Smooth muscle cell (in vitro differentiated cells): Measurements from ENCODE around the gene VSX2. TPM values are rescaled to one million over a fixed set of nuclear protein-coding genes. Genes with fewer than 3 reads are reported as not detected.

ENCODE experiments used
- DNase-seq: peaks from one replicate; lab custom pipeline; 2025; ENCODE audit not compliant: unreplicated experiment; lab: John Stamatoyannopoulos, UW
- H2AFZ ChIP-seq: fragments of 200-600 bp; sonication (generic); 2 replicates; pipeline ENCODE4 v1.6.0; 2016; ENCODE audit warnings: antibody characterized with exemption, low read depth, mild to moderate bottlenecking
- H3F3A ChIP-seq: fragments of 200-600 bp; sonication (generic); 2 replicates; pipeline ENCODE4 v1.6.0; 2017; ENCODE audit warnings: antibody characterized with exemption, low read depth
- H3K27ac ChIP-seq: fragments of 200-600 bp; sonication (generic); 2 replicates; pipeline ENCODE4 v1.5.1; 2016; ENCODE audit warnings: low read depth, mild to moderate bottlenecking
- H3K27me3 ChIP-seq: fragments of 200-600 bp; sonication (generic); 2 replicates; pipeline ENCODE4 v1.6.1; 2016; ENCODE audit warnings: low read depth, mild to moderate bottlenecking
- H3K36me3 ChIP-seq: fragments of 200-600 bp; sonication (generic); 2 replicates; pipeline ENCODE4 v1.5.1; 2016; ENCODE audit warnings: low read depth
- H3K4me1 ChIP-seq: fragments of 200-600 bp; sonication (generic); 2 replicates; pipeline ENCODE4 v1.5.1; 2016; ENCODE audit warnings: low read depth
- H3K4me2 ChIP-seq: fragments of 200-600 bp; sonication (generic); 2 replicates; pipeline ENCODE4 v1.6.0; 2016; ENCODE audit warnings: mild to moderate bottlenecking
- H3K4me3 ChIP-seq: fragments of 200-600 bp; sonication (generic); 2 replicates; pipeline ENCODE4 v1.5.1; 2016; ENCODE audit warnings: mild to moderate bottlenecking
- H3K79me2 ChIP-seq: fragments of 200-600 bp; sonication (generic); 2 replicates; pipeline ENCODE4 v1.6.0; 2016; ENCODE audit warnings: low read depth, mild to moderate bottlenecking
- H3K9ac ChIP-seq: fragments of 200-600 bp; sonication (generic); 2 replicates; pipeline ENCODE4 v1.6.0; 2016; ENCODE audit warnings: low read depth
- H3K9me3 ChIP-seq: fragments of 200-600 bp; sonication (generic); replicated peaks from 2 replicates; pipeline ENCODE4 v1.5.1; 2016; ENCODE audit warnings: low read depth
- H4K20me1 ChIP-seq: fragments of 200-600 bp; sonication (generic); 2 replicates; pipeline ENCODE4 v1.6.0; 2016; ENCODE audit warnings: low read depth
- WGBS: methylation state at CpG from one replicate; pipeline ENCODE4 v1.1.7; 2016; ENCODE audit warnings: low lambda C conversion rate; 5-methylcytosine and 5-hydroxymethylcytosine counted together
- polyA plus RNA-seq: library from polyadenylated mRNA; unstranded; fragments of >200 nt; fragmentation: Nextera tagmentation; extraction: Ambion mirVana; gene quantifications from 2 replicates; pipeline ENCODE4 v1.2.1, GENCODE V29; 2016
- total RNA-seq: library from RNA; depleted of rRNA; stranded (reverse); fragments of >200 nt; gene quantifications from 2 replicates; pipeline ENCODE4 v1.2.3, GENCODE V29; 2014
- TF ChIP-seq, protein P1 (sequence below): fragments of 200-600 bp; sonication (generic); IDR thresholded peaks from 2 replicates; pipeline ENCODE4 v1.5.1; 2017; ENCODE audit warnings: borderline replicate concordance, mild to moderate bottlenecking, antibody characterized with exemption; ENCODE audit not compliant: insufficient read depth, poor library complexity, severe bottlenecking

The VSX2 gene
- total and polyA plus RNA-seq, 2 experiments from 2014 or later, result not detected

DNA sequence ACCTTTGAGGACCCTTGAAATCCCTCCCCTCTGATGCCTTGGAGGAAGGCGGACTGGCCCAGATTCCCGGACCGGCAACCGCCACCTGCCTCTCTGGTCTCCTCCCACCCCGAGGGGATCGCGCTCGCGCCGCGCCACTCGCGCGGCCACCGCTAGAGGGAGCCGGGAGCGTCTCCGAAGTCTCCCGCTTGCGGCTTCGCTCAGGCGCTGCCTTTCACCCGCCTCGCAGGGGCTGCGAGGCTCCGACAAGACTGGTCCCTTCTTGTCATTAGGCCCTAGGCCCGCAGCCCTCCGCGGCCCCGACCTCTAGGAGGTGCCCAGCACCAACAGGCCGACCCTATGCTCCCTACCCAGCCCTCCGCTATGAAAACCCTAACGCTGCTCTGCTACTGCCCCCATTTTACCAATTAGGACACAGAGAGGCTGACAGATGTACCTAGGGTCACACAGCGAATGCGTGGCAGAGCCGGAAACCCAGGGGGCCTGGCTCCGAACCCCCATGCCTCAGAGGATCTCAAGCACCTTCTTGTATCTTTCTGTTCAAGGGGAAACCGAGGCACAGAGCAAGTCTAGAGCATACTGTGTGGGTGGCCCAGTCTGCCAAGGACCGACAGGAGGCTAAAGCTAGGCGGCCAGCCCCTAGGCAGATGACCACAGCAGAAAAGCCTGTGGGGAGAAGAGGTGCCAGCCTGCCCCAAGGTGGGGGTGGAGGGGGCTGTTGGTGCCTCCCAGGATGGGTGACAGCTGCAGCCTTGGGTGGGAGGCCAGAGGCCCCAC, 21.4 kb upstream of the VSX2 start:
- H3K27me3 ChIP-seq, result peaks cover 73% of the 10 kb centered on the region

DNA sequence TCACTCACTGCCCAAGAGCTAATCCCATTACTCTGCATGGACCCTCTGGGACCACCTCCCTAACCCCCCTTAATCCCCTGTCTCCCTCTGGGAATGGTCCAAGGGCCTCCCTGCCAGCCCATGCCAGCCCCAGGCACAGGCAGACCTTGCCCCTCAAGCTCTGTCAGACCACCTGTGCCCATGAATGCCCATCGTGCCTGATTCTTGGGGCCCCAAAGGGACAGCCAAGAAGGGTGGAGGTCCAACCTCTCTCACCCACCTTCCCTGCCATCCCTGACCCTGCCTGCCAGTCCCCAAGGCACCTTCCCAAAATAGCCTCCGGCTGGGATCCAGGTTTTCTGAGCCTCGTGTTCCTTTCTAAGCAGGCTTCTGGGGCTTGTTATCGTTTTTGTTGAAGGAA, 20.8 kb upstream of the VSX2 start:
- WGBS, result 91% methylated on average over 4 of the region's 4 CpGs
- H3K27me3 ChIP-seq, result peaks cover 72% of the 10 kb centered on the region
- no peak for DNase-seq

More for the DNA sequence above, 21.4 kb upstream of the VSX2 start:
- 16% methylated on average over 40 of the region's 40 CpGs for WGBS
- peak overlapping the region; percentile 79 for H3K4me2 ChIP-seq
- H3K79me2 ChIP-seq, result no peaks in the 10 kb centered on the region
- H3F3A ChIP-seq, result no peaks in the 10 kb centered on the region
- no peak overlapping the region for H3K27ac ChIP-seq
- peak; percentile 36 for DNase-seq
- H3K4me3 ChIP-seq, result no peak overlapping the region
- no peaks in the 10 kb centered on the region for H3K4me1 ChIP-seq
- H3K9ac ChIP-seq, result no peak overlapping the region
- H3K9me3 ChIP-seq, result no peaks in the 10 kb centered on the region
- TF ChIP-seq, protein P1, sequence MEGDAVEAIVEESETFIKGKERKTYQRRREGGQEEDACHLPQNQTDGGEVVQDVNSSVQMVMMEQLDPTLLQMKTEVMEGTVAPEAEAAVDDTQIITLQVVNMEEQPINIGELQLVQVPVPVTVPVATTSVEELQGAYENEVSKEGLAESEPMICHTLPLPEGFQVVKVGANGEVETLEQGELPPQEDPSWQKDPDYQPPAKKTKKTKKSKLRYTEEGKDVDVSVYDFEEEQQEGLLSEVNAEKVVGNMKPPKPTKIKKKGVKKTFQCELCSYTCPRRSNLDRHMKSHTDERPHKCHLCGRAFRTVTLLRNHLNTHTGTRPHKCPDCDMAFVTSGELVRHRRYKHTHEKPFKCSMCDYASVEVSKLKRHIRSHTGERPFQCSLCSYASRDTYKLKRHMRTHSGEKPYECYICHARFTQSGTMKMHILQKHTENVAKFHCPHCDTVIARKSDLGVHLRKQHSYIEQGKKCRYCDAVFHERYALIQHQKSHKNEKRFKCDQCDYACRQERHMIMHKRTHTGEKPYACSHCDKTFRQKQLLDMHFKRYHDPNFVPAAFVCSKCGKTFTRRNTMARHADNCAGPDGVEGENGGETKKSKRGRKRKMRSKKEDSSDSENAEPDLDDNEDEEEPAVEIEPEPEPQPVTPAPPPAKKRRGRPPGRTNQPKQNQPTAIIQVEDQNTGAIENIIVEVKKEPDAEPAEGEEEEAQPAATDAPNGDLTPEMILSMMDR, result peak; percentile 97
- H3K36me3 ChIP-seq, result no peaks in the 10 kb centered on the region
- no peaks in the 10 kb centered on the region for H4K20me1 ChIP-seq
- no peak overlapping the region for H2AFZ ChIP-seq

DNA sequence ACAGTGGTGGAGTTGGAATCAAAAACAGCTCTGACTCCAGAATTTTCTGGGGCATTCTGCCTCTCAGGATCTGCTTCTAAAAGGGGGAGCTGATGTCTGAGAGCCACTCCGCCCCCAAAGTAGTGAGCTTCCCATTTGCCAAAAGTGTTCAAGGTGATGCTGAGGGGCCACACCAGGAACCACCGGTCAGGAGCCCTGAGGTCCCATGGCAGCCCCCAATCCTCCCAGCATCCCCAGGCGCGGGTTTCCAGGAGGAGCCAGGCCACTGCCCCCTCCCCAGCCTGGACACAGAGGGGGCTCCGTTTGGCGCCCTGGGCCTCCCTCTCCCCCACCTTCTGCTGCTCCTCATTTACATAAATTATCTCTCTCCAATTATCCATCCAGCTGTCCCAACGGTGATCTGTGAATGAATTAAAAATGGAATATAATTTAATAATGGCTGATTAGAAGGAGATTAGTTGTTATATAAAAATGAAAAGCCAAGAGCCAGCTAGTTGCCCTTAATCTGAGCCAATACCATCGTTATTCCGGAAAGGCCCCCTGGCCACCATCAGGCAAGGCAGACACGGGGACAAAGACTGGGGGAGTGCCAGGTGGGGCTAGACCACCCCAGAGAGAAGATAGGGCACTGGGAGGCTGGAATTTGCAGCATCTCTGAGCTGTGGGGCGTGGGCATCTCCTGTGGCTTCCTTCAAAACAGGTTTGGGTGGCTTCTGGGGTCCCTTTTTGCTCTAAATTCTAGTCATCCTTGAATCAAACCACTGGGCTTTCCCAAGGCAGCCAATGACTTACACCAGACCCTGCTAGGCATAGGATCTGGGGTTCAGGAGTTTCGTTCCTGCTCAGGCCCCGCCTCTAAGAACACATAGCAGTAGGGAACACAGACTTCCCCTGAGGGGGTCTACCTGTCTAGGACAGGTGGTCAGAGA, 19.7 kb upstream of the VSX2 start:
- no peaks in the 10 kb centered on the region for H4K20me1 ChIP-seq
- WGBS, result 86% methylated on average over 13 of the region's 13 CpGs
- H3K27ac ChIP-seq, result no peak overlapping the region
- H3K4me1 ChIP-seq, result no peaks in the 10 kb centered on the region
- no peaks in the 10 kb centered on the region for H3K79me2 ChIP-seq
- no peak overlapping the region for H3K9ac ChIP-seq
- H3K9me3 ChIP-seq, result no peaks in the 10 kb centered on the region
- no peak overlapping the region for H2AFZ ChIP-seq
- DNase-seq, result no peak
- H3K36me3 ChIP-seq, result no peaks in the 10 kb centered on the region
- H3K4me3 ChIP-seq, result no peak overlapping the region
- H3K4me2 ChIP-seq, result no peak overlapping the region
- TF ChIP-seq, protein P1, result no peak
- H3F3A ChIP-seq, result no peaks in the 10 kb centered on the region
- peaks cover 68% of the 10 kb centered on the region for H3K27me3 ChIP-seq

More for the DNA sequence above, 20.8 kb upstream of the VSX2 start:
- no peaks in the 10 kb centered on the region for H3F3A ChIP-seq
- H3K36me3 ChIP-seq, result no peaks in the 10 kb centered on the region
- no peak overlapping the region for H3K27ac ChIP-seq
- no peak overlapping the region for H3K4me2 ChIP-seq
- H2AFZ ChIP-seq, result no peak overlapping the region
- no peaks in the 10 kb centered on the region for H3K4me1 ChIP-seq
- no peaks in the 10 kb centered on the region for H3K79me2 ChIP-seq
- H3K4me3 ChIP-seq, result no peak overlapping the region
- TF ChIP-seq, protein P1, result no peak
- no peaks in the 10 kb centered on the region for H4K20me1 ChIP-seq
- no peak overlapping the region for H3K9ac ChIP-seq
- no peaks in the 10 kb centered on the region for H3K9me3 ChIP-seq
